Upper lobe of left lung (tissue), 4 donors: Measurements from ENCODE around the gene GMDS.

Source experiments
- EP300 ChIP-seq, 4 donors: sonication (generic); formaldehyde crosslinking; IDR thresholded peaks; one replicate each; pipeline ENCODE4 v1.5.1; 2017; ENCODE audit warnings: antibody characterized with exemption in 4 of 4, control low read depth in 2 of 4
- POLR2A ChIP-seq, 4 donors: fragments of 450-650 bp; IDR thresholded peaks; one replicate each; pipeline ENCODE4 v1.5.1; 2016 to 2017; ENCODE audit warnings: antibody characterized with exemption in 4 of 4, mild to moderate bottlenecking in 2 of 4
- POLR2AphosphoS5 ChIP-seq, 2 donors: sonication (generic); formaldehyde crosslinking; IDR thresholded peaks; one replicate each; pipeline ENCODE4 v1.5.1; 2017; ENCODE audit warnings: antibody characterized with exemption in 2 of 2
- TF ChIP-seq, protein P1 (sequence below), 6 experiments: fragments of 450-650 bp in 4 of 6; fragments of 200-600 bp in 2 of 6; sonication (generic) in 2 of 6; IDR thresholded peaks; one replicate each; pipeline ENCODE4 v1.5.1; 2016 to 2019; ENCODE audit warnings: antibody characterized with exemption in 6 of 6

DNA sequence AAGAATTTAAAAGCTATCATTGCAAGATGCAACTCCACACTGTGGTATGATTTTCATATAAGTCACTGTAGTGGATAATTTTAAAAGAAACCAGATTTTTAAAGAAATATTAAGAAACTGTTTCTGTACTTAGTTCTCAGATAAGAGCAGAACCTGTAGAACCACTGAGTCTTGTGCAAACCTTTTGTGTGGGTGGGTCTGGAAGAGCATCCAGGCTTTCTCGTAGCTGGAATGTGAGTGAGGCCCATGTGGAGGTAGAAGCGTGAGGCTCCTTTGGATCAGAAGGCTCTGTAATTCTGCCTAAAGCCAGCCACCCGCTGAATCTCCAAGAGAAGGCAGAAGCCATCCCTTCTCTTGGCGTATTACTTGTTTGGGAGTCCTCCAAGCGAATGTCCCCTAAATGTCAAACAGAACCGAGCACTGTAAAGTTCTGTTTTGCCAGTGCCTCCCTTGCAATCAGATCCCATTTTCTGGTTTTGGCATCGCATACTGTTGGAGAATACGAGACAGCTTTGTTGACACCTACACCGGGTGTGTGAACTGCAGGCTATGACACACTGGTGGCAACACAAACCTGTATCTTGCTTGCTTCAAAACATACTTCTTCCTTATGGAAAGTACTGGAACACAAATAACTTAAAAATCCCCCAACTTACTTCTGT lies 447.0 kb downstream of the GMDS start:
- TF ChIP-seq, protein P1, sequence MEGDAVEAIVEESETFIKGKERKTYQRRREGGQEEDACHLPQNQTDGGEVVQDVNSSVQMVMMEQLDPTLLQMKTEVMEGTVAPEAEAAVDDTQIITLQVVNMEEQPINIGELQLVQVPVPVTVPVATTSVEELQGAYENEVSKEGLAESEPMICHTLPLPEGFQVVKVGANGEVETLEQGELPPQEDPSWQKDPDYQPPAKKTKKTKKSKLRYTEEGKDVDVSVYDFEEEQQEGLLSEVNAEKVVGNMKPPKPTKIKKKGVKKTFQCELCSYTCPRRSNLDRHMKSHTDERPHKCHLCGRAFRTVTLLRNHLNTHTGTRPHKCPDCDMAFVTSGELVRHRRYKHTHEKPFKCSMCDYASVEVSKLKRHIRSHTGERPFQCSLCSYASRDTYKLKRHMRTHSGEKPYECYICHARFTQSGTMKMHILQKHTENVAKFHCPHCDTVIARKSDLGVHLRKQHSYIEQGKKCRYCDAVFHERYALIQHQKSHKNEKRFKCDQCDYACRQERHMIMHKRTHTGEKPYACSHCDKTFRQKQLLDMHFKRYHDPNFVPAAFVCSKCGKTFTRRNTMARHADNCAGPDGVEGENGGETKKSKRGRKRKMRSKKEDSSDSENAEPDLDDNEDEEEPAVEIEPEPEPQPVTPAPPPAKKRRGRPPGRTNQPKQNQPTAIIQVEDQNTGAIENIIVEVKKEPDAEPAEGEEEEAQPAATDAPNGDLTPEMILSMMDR (IDR thresholded peaks at IDR 0.05), result no peak
- TF ChIP-seq POLR2A (IDR thresholded peaks at IDR 0.05) (no peak), POLR2AphosphoS5 (IDR thresholded peaks at IDR 0.05) (no peak), EP300 (IDR thresholded peaks at IDR 0.05) (no peak)
